HUDEP-2 (cell line): Measurements from ENCODE around the gene ADAMTS12.

Source experiments
- DNase-seq, 76 experiments: peaks; one replicate each; lab custom pipeline; 2025; ENCODE audit not compliant: unreplicated experiment in 76 of 76; lab: John Stamatoyannopoulos, UW

ADAMTS12 gene

GRCh38 chr5:33611877-33612276 lies 279.9 kb downstream of the ADAMTS12 start:
- no peak for DNase-seq

GRCh38 chr5:33608344-33609041 lies 283.3 kb downstream of the ADAMTS12 start:
- no peak for DNase-seq

- no peak for DNase-seq
These were observed 287.3 kb downstream of the ADAMTS12 start for GRCh38 chr5:33604503-33604902.

DNA sequence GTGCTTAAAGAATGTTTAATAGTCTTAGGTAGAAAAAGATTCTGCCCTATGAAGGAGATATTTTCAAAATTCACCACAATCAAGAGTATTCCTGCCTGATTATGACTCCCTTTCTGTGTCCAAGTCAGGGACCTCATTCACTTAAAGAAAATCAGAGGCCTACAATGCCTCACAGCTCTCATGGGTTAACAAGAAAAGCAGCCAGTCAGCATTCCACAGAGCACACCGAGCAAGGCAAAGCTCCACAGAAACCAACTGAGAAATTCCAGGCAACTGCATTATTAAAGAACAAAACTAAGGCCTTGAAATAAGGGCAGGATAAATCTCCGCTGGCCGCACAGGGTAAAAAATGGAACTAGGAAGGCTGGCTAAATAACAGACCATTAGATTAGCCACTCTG lies 289.9 kb downstream of the ADAMTS12 start:
- DNase-seq: no peak

DNA sequence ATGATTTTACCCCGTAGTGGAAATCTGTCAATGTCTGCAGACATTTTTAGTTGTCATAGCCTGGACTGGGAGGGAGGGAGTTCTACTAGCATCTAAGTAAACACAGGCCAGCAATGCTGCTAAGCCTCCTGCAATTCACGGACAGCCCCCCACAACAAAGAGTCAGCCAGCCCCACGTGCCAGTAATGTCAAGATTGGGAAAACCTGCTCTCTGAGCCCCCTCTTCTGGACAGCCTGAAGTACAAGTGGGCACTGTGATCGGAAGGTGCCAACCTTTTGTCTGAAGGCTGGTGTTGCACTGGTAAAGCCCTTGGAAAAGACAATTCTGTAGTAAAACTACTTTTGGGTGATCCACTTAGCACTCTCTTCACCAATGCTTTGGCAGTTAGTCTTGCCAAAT lies 296.5 kb downstream of the ADAMTS12 start:
- no peak for DNase-seq

DNA sequence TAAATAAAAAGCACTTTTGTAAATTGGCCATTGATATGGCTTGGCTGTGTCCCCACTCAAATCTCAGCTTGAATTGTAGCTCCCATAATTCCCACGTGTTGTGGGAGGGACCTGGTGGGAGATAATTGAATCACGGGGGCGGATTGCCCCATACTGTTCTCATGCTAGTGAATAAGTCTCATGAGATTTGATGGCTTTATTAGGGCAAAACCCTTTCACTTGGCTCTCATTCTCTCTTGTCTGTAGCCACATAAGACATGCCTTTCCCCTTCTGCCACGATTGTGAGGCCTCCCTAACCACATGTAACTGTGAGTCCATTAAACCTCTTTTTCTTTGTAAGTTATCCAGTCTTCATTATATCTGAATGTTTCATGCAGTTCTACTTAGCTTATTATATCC lies 297.8 kb downstream of the ADAMTS12 start:
- DNase-seq: no peak

DNA sequence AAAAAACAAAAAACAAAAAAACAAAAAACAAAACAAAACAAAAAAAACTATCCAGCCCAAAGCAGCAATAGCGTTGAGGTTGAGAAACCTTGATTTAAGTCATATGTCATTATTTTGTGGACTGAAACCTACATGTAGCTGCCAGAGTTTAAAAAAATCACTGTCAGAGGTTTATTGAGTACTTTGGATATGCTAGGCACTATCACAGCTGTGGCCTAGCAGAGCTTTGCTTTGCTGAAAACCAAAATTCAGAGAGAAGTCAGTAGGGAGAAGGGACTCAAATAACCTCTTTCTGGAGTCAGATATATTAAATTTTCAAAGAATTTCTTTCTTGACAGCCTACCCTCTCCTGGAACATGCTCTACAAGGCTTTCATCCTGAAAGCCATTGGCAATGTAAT lies 299.5 kb downstream of the ADAMTS12 start:
- DNase-seq: no peak

- DNase-seq: peak in 20 of 76 experiments; percentile 1 to 35 (median 10)
These were observed 303.0 kb downstream of the ADAMTS12 start for GRCh38 chr5:33588654-33589372.

DNA sequence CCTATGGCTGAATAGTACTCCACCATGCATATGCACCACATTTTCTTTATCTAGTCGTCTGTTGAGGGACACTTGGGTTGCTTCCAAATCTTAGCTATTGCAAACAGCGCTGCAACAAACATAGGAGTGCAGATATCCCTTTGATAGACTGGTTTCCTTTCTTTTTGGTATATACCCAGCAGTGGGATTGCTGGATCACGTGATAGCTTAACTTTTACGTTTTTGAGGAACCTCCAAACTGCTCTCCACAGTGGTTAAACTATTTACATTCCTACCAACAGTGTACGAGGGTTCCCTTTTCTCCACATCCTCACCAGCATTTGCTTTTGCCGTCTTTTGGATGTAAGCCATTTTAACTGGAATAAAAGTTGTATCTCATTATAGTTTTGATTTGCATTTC lies 308.5 kb downstream of the ADAMTS12 start:
- DNase-seq: no peak

- no peak for DNase-seq
These were observed 309.4 kb downstream of the ADAMTS12 start for GRCh38 chr5:33582417-33582816.

- no peak for DNase-seq
These were observed 312.0 kb downstream of the ADAMTS12 start for GRCh38 chr5:33579789-33580188.

DNA sequence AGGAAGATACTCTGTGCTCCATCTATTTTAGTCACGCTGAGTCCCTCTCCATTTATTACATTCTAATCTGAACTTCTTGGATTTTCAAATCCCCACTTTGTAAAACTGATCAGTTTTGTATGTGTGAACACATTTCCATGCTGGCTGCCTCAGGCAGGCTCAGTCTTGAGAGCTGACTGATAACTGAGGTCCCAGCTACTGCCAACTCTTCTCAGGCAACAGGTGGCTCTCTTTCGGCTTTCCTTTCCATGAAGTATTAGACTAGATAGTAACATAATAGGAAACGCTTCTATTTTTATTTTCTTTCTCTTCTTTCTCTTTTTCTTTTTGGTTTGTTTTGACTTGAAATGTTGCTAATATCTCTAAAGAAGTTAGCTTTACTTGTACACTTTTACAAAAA lies 312.6 kb downstream of the ADAMTS12 start:
- DNase-seq: no peak

DNA sequence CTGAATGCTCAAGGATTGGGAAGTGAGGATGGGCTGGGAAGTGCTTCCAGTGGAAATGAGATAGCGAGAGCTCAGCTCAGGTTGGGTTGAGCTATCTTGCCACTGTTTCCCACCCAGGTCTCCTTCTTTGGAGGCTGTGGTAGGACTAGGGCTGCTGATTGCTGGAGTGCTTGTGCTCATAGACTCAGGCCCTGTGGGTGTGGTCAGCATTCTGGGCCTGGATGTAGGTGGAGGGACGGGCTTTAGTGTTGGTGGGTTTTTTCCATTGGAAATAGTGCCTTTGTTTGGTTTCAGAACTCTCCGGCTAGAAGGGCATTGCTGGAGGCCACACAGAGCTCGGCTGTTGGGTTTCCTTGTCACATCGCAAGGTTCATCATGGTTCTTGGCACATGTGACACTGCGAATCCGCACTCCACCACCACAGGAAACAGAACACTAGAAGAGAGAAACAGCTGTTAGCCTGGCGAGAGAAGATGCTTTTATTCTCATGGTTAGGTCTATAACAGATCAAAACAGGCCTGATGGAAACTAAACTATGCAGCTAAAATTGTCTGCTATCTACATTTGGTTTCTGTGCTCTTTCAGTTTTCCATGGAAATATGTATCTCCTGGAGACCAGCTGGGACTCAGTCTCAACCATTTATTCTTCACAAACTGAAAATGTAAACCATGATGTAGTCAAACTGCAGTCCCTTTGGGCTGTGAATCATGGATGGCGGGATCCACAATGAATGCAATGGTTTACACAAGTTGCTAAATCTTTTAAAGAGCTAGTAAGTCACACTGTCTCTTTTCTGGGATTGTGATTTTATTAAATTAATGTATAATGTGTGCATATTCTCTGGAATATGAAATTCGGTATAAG lies 314.8 kb downstream of the ADAMTS12 start:
- no peak for DNase-seq

- DNase-seq: no peak
These were observed 326.5 kb downstream of the ADAMTS12 start for GRCh38 chr5:33565324-33565723.

DNA sequence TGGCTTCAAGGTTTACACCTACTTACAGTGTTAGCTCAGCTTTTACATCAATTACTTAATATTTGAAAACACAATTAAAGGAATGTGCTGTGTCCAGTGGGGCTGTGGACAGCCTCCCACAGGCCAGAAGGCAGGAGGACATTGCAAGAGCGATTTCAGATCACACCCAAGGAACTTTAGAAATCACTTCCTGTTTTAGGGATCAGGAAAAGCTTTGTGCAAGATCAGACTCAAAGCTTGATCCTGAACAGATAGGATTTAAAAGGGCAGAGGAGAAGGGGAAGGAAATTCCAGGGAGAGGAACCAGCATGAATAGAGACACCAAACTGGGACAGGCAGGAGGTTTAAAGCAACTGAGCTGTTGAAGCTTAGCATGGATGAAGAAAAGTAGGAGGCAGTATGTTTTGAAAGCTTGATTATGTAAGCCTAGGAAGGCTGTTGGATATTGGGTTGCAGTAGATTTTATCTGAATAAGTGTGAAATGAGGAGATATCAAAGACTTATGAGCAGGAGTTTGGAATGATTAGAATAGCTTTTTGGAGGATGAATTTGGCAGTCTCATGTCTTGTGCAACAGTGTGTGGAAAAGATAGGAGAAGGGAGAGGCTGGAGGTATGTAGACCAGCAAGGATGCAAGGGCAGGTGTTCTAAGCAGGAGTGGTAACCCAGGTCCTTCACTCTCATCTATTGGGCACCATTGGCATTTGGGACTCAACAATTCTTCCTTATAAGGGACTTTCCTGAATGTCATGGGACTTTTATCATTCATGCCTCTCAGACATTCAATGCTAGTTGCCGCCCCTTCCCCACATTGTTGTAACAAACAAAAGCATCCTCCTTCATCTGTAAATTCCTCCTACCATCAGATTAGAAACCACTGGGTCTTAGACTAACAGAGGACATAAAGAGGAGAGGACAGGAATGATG lies 327.5 kb downstream of the ADAMTS12 start:
- no peak for DNase-seq

GRCh38 chr5:33563530-33563929 lies 328.3 kb downstream of the ADAMTS12 start:
- no peak for DNase-seq

- DNase-seq: no peak
These were observed 333.3 kb downstream of the ADAMTS12 start for GRCh38 chr5:33558489-33558888.

DNA sequence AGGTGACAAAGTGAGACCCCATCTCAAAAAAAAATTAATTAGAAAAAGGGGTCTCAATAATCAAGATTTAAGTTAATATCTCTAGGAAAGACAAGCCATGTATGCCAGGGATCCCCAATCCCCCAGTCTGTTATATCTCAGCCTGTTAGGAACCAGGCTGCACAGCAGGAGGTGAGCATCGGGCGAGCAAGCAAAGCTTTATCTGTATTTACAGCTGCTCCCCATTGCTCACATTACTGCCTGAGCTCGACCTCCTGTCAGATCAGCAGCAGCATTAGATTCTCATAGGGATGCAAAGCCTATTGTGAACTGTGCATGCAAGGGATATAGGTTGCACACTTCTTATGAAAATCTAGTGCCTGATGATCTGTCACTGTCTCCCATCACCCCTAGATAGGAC lies 334.2 kb downstream of the ADAMTS12 start:
- DNase-seq: peak in 2 of 76 experiments; percentile 3 to 10

GRCh38 chr5:33556330-33557328 lies 335.2 kb downstream of the ADAMTS12 start:
- no peak for DNase-seq
